HepG2 (cell line): ENCODE data around the gene IPO8. TPM values are rescaled to one million over a fixed set of nuclear protein-coding genes. Genes with fewer than 3 reads are reported as not detected.

Experiments
- CBX5 ChIP-seq: sonication (generic); formaldehyde crosslinking; IDR thresholded peaks from 2 replicates; pipeline ENCODE4 v1.4.0; 2020; ENCODE audit warnings: missing genetic modification reagents, borderline replicate concordance
- EEA1 ChIP-seq: sonication (generic); formaldehyde crosslinking; IDR thresholded peaks from 2 replicates; pipeline ENCODE4 v1.5.1; 2020; ENCODE audit warnings: mild to moderate bottlenecking, missing genetic modification reagents, borderline replicate concordance
- MYC ChIP-seq: sonication (generic); formaldehyde crosslinking; IDR thresholded peaks from 2 replicates; pipeline ENCODE4 v1.9.0; 2021; ENCODE audit warnings: missing genetic modification reagents, borderline replicate concordance
- NRL ChIP-seq: sonication (generic); formaldehyde crosslinking; IDR thresholded peaks from 2 replicates; pipeline ENCODE4 v1.5.0; 2020; ENCODE audit warnings: missing genetic modification reagents, mild to moderate bottlenecking, moderate library complexity, borderline replicate concordance
- PRDM15 ChIP-seq: sonication (generic); formaldehyde crosslinking; IDR thresholded peaks from 2 replicates; pipeline ENCODE4 v1.4.0; 2020; ENCODE audit warnings: missing genetic modification reagents
- SAFB2 ChIP-seq: sonication (generic); formaldehyde crosslinking; IDR thresholded peaks from 2 replicates; pipeline ENCODE4 v1.5.1; 2020; ENCODE audit warnings: missing genetic modification reagents, low read depth, mild to moderate bottlenecking, borderline replicate concordance
- SP2 ChIP-seq: sonication (generic); formaldehyde crosslinking; IDR thresholded peaks from 2 replicates; pipeline ENCODE4 v1.5.1; 2020; ENCODE audit warnings: mild to moderate bottlenecking, missing genetic modification reagents
- ZBTB49 ChIP-seq: sonication (generic); formaldehyde crosslinking; IDR thresholded peaks from 2 replicates; pipeline ENCODE4 v1.4.0; 2020; ENCODE audit warnings: missing genetic modification reagents, borderline replicate concordance
- ZC3H4 ChIP-seq: sonication (generic); formaldehyde crosslinking; IDR thresholded peaks from 2 replicates; pipeline ENCODE4 v1.4.0; 2020; ENCODE audit warnings: missing genetic modification reagents, borderline replicate concordance
- ZNF329 ChIP-seq: sonication (generic); formaldehyde crosslinking; IDR thresholded peaks from 2 replicates; pipeline ENCODE4 v1.9.0; 2021; ENCODE audit warnings: low read depth, mild to moderate bottlenecking, missing genetic modification reagents
- ZNF414 ChIP-seq: sonication (generic); formaldehyde crosslinking; IDR thresholded peaks from 2 replicates; pipeline ENCODE4 v1.5.0; 2020; ENCODE audit warnings: missing genetic modification reagents
- ZNF564 ChIP-seq: sonication (generic); formaldehyde crosslinking; IDR thresholded peaks from 2 replicates; pipeline ENCODE4 v1.8.1; 2023; ENCODE audit warnings: mild to moderate bottlenecking, missing genetic modification reagents
- ZNF607 ChIP-seq: sonication (generic); formaldehyde crosslinking; IDR thresholded peaks from 2 replicates; pipeline ENCODE4 v1.5.1; 2020; ENCODE audit warnings: missing genetic modification reagents, mild to moderate bottlenecking, borderline replicate concordance
- ZNF614 ChIP-seq: IDR thresholded peaks from 2 replicates; pipeline ENCODE4 v1.6.1; 2018; ENCODE audit warnings: missing biosample characterization, missing genetic modification reagents, inconsistent platforms, borderline replicate concordance
- ZNF674 ChIP-seq: sonication (generic); formaldehyde crosslinking; IDR thresholded peaks from 2 replicates; pipeline ENCODE4 v1.5.0; 2020; ENCODE audit warnings: low read depth, mild to moderate bottlenecking, missing genetic modification reagents
- ZNF878 ChIP-seq: sonication (generic); formaldehyde crosslinking; IDR thresholded peaks from 2 replicates; pipeline ENCODE4 v1.8.1; 2023; ENCODE audit warnings: mild to moderate bottlenecking, missing genetic modification reagents, moderate library complexity
- ZSCAN9 ChIP-seq: IDR thresholded peaks from 2 replicates; pipeline ENCODE4 v1.6.1; 2016; ENCODE audit warnings: borderline replicate concordance
- polyA plus RNA-seq, 8 experiments: library from polyadenylated mRNA; depleted of rRNA in 3 of 8; stranded (reverse) in 7 of 8; unstranded in 1 of 8; fragments of >200 nt; fragmentation: Illumina TruSeq in 4 of 8; extraction: Trizol in 4 of 8; gene quantifications; 2 replicates each; pipeline versions ENCODE4 v1.2.1 to v1.2.3, GENCODE V29; 2011 to 2016; ENCODE audit warnings: low read depth in 4 of 8, missing spikeins in 1 of 8, mixed read lengths in 1 of 8; ENCODE audit not compliant: insufficient read depth in 1 of 8
- total RNA-seq, 5 experiments: library from RNA; depleted of rRNA; stranded (reverse); fragments of >200 nt; fragmentation: Illumina TruSeq; extraction: Trizol; gene quantifications; 2 replicates each; pipeline ENCODE4 v1.2.3, GENCODE V29; 2016; ENCODE audit warnings: low read depth in 1 of 5
- TF ChIP-seq, protein P1 (sequence below): sonication (generic); formaldehyde crosslinking; IDR thresholded peaks from 2 replicates; pipeline ENCODE4 v1.8.1; 2023; ENCODE audit warnings: mild to moderate bottlenecking, missing genetic modification reagents
- TF ChIP-seq, protein P2 (sequence below): sonication (generic); formaldehyde crosslinking; IDR thresholded peaks from 2 replicates; pipeline ENCODE4 v1.4.0; 2020; ENCODE audit warnings: mild to moderate bottlenecking, missing genetic modification reagents
- TF ChIP-seq, protein P3 (sequence below): sonication (generic); formaldehyde crosslinking; IDR thresholded peaks from 2 replicates; pipeline ENCODE4 v1.4.0; 2020; ENCODE audit warnings: mild to moderate bottlenecking, low read depth, missing genetic modification reagents

Gene IPO8
- total and polyA plus RNA-seq, 2 of the 13 experiments (the other 11 are each of a cell fraction or from before 2014, with no cell fraction given), result 6.3 to 21.8 TPM

GRCh38 chr12:30599608-30600007, 96.1 kb downstream of the IPO8 start (continued):
- TF ChIP-seq ZNF614 (CRISPR knock-in tag) (peak; percentile 89), ZBTB49 (no peak), ZNF564 (no peak), ZNF674 (no peak), PRDM15 (CRISPR knock-in tag) (no peak), ZNF878 (CRISPR knock-in tag) (peak; percentile 67; the same call in 1 of the 2 replicates), ZNF607 (no peak), SAFB2 (CRISPR knock-in tag) (no peak), ZC3H4 (CRISPR knock-in tag) (no peak), ZNF414 (0 out of 2 replicates have a peak, but pooled peaks have one; percentile 47), EEA1 (CRISPR knock-in tag) (no peak), SP2 (CRISPR knock-in tag) (no peak), NRL (no peak), MYC (CRISPR knock-in tag) (no peak), ZSCAN9 (peak; percentile 73; the same call in 1 of the 2 replicates), CBX5 (no peak), ZNF329 (no peak)
- TF ChIP-seq, protein P1, sequence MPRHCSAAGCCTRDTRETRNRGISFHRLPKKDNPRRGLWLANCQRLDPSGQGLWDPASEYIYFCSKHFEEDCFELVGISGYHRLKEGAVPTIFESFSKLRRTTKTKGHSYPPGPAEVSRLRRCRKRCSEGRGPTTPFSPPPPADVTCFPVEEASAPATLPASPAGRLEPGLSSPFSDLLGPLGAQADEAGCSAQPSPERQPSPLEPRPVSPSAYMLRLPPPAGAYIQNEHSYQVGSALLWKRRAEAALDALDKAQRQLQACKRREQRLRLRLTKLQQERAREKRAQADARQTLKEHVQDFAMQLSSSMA (CRISPR knock-in tag), result no peak
- TF ChIP-seq, protein P2, sequence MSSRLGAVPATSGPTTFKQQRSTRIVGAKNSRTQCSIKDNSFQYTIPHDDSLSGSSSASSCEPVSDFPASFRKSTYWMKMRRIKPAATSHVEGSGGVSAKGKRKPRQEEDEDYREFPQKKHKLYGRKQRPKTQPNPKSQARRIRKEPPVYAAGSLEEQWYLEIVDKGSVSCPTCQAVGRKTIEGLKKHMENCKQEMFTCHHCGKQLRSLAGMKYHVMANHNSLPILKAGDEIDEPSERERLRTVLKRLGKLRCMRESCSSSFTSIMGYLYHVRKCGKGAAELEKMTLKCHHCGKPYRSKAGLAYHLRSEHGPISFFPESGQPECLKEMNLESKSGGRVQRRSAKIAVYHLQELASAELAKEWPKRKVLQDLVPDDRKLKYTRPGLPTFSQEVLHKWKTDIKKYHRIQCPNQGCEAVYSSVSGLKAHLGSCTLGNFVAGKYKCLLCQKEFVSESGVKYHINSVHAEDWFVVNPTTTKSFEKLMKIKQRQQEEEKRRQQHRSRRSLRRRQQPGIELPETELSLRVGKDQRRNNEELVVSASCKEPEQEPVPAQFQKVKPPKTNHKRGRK (CRISPR knock-in tag), result no peak
- TF ChIP-seq, protein P3, sequence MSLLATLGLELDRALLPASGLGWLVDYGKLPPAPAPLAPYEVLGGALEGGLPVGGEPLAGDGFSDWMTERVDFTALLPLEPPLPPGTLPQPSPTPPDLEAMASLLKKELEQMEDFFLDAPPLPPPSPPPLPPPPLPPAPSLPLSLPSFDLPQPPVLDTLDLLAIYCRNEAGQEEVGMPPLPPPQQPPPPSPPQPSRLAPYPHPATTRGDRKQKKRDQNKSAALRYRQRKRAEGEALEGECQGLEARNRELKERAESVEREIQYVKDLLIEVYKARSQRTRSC (CRISPR knock-in tag), result no peak
